Measurements from ENCODE around the gene KRT6A. TPM values are rescaled to one million over a fixed set of nuclear protein-coding genes. Genes with fewer than 3 reads are reported as not detected.

Gene KRT6A
- total and polyA plus RNA-seq, 10 donors, result 0.42 to 0.83 (median 0.45) TPM; not detected in 7

DNA sequence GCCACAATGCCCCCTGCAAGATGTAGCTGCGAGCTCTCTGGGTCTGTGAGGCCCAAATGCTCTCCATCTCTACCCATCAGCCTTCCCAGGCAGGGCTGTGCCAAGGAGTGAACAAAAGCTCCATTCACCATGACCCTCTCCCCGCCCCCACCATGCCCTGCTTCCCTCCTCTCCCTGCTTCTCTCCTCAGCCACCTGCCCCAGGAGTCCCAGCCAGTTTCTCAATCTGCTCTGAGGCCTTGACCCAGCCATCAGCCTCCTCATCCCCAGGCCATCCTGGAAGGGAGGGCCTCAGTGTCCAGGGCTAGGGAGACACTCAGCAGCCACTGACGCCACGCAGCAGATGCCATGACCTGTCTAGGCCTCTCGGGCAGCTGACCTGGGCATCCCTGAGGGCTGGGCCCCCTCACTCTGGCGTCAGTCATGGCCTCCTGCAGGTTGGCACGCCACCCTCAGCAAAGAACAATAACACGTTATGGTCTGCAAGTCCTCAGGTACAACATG lies 35.6 kb upstream of the KRT6A start:
- H3K4me3 ChIP-seq, result no peak overlapping the region
- intact Hi-C loops (cut with DNase I; ENCODE audit: low total_unique reads), result no loop called here
- no peaks in the 10 kb centered on the region for H3K9me3 ChIP-seq
- H3K4me1 ChIP-seq, result peaks cover 0 to 12% (median 0%) of the 10 kb centered on the region in 6 donors
- TF ChIP-seq, protein P1, sequence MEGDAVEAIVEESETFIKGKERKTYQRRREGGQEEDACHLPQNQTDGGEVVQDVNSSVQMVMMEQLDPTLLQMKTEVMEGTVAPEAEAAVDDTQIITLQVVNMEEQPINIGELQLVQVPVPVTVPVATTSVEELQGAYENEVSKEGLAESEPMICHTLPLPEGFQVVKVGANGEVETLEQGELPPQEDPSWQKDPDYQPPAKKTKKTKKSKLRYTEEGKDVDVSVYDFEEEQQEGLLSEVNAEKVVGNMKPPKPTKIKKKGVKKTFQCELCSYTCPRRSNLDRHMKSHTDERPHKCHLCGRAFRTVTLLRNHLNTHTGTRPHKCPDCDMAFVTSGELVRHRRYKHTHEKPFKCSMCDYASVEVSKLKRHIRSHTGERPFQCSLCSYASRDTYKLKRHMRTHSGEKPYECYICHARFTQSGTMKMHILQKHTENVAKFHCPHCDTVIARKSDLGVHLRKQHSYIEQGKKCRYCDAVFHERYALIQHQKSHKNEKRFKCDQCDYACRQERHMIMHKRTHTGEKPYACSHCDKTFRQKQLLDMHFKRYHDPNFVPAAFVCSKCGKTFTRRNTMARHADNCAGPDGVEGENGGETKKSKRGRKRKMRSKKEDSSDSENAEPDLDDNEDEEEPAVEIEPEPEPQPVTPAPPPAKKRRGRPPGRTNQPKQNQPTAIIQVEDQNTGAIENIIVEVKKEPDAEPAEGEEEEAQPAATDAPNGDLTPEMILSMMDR (IDR thresholded peaks at IDR 0.05 in 8 of 11, conservative IDR thresholded peaks at IDR 0.05 in 3 of 11), result no peak
- TF ChIP-seq POLR2A (IDR thresholded peaks at IDR 0.05) (no peak), POLR2AphosphoS5 (IDR thresholded peaks at IDR 0.05) (no peak)
- WGBS, 5 donors, result 79 to 92% (median 85%) methylated on average over 8 of the region's 8 CpGs
- no peak for DNase-seq
- H3K27me3 ChIP-seq (replicated peaks in 1 of 7), result peaks cover 0 to 2% (median 0%) of the 10 kb centered on the region in 7 donors
- H3K27ac ChIP-seq, result no peak overlapping the region
- H3K36me3 ChIP-seq, result no peaks in the 10 kb centered on the region

DNA sequence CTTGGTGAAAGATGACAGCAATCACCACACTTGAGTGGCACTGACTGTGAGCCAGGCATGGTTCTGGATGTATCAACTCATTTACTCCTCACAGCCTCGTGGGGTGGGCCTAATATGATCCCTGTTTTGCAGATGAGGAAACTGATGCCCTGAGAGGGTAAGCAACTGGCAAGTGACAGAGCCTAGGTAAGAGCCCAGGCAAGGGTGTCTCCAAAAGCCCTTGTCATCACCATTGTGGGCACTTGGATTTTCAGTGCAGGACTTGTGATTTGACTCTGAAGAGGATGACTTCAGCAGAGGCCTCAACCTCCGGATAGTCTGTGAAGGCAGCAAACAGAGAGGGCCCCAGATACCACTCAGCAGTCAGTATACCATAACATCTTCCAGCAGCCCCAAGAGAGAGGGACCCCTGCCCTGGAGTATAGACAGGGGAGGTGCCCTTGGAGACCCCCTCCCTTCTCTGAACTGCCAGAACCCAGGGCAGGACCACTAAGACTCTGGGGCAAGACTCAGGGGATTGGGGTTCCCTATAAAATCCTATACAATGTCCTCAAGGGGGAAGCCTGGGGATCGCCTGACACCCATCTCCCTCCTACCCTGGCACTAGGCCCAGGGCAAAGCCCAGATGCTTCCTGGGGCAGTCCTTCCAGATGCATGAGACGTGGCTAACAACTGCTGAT lies 34.2 kb upstream of the KRT6A start:
- intact Hi-C loops (cut with DNase I; ENCODE audit: low total_unique reads), result no loop called here
- H3K27ac ChIP-seq, result no peak overlapping the region
- TF ChIP-seq, protein P1 (IDR thresholded peaks at IDR 0.05 in 8 of 11, conservative IDR thresholded peaks at IDR 0.05 in 3 of 11), result no peak
- TF ChIP-seq POLR2A (IDR thresholded peaks at IDR 0.05), result no peak
- no peak for TF ChIP-seq POLR2AphosphoS5 (IDR thresholded peaks at IDR 0.05)
- 40 to 71% (median 62%) methylated on average over 4 of the region's 4 CpGs for WGBS, 5 donors
- H3K36me3 ChIP-seq, result no peaks in the 10 kb centered on the region
- H3K4me3 ChIP-seq, result no peak overlapping the region
- H3K27me3 ChIP-seq (replicated peaks in 1 of 7), result peaks cover 0 to 10% (median 0%) of the 10 kb centered on the region in 7 donors
- DNase-seq, result no peak
- H3K4me1 ChIP-seq, result peaks cover 0 to 6% (median 0%) of the 10 kb centered on the region in 6 donors
- no peaks in the 10 kb centered on the region for H3K9me3 ChIP-seq

DNA sequence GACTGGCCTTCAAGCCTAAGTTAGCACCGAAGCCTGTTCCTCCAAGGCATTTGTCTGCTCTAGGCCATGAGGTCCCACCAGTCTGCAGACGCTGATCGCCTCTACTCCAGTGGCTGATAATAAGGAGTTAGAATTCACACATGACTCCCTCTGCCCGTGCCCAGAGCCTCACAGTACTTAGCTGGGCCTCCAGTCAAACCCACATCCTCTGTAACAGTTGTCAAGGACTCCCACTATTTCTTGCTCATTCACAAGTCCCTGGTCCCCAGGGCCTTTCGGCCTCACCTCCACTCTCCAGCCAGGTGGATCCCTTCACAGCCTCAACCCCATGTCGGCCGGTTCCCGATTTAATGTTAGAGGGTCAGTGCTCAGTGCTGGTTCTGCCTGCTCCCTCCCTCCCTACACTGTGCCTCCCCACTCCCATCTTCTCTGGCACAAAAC lies 33.5 kb upstream of the KRT6A start:
- TF ChIP-seq POLR2AphosphoS5 (IDR thresholded peaks at IDR 0.05) (no peak), POLR2A (IDR thresholded peaks at IDR 0.05) (no peak)
- TF ChIP-seq, protein P1 (IDR thresholded peaks at IDR 0.05 in 8 of 11, conservative IDR thresholded peaks at IDR 0.05 in 3 of 11), result no peak
- H3K27ac ChIP-seq, result no peak overlapping the region
- DNase-seq, result no peak
- intact Hi-C loops (cut with DNase I; ENCODE audit: low total_unique reads), result no loop called here
- no peaks in the 10 kb centered on the region for H3K9me3 ChIP-seq
- 73 to 85% (median 74%) methylated on average over 8 of the region's 8 CpGs for WGBS, 5 donors
- H3K4me3 ChIP-seq, result no peak overlapping the region
- H3K27me3 ChIP-seq (replicated peaks in 1 of 7), result peaks cover 0 to 10% (median 0%) of the 10 kb centered on the region in 7 donors
- no peaks in the 10 kb centered on the region for H3K4me1 ChIP-seq
- no peaks in the 10 kb centered on the region for H3K36me3 ChIP-seq

DNA sequence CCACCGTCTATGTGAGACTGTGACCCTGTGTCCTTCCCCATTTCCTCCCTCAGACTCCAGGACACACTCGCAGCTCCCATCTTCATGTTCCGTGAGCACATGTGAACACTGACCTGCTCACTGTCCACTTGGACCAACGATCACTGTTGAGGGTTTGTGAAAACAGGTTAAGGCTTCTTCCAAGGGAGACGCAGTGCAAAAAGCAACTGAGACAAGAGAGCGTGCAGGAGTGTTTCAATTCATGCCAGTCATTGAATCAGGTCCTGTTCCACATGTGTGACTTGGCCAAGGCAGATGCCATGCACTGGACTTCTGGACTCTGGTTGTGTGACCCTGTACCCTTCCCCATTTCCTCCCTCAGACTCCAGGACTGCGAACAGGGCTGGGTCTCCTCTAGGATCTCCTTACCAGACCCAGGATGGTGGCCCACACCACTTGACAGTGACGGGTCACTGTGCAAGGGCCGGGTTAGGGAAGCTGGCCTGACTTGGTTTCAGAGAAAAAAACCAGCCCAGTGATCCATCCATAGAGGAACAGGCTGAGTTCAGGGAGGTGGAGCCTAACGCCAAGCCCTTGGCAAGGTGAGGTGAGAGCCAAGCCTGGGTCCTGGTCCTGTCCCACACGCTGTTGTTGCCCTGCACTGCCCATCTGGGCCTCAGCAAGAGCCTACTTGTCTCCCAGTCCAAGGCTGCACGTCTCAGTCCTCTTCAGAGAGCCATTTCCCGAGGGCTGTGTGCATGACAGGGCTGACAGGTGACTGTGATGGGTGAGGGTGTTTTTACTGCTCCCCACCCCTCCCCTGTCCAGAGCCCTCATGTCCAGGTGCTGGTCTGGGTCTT lies 32.8 kb upstream of the KRT6A start:
- Histone ChIP-seq H3K4me1 (no peaks in the 10 kb centered on the region), H3K36me3 (no peaks in the 10 kb centered on the region), H3K27me3 (replicated peaks in 1 of 7) (peaks cover 0 to 10% (median 0%) of the 10 kb centered on the region in 7 donors), H3K27ac (no peak overlapping the region), H3K9me3 (no peaks in the 10 kb centered on the region), H3K4me3 (no peak overlapping the region)
- intact Hi-C loops (cut with DNase I; ENCODE audit: low total_unique reads), result no loop called here
- DNase-seq, result no peak
- TF ChIP-seq, protein P1 (IDR thresholded peaks at IDR 0.05 in 8 of 11, conservative IDR thresholded peaks at IDR 0.05 in 3 of 11), result no peak
- TF ChIP-seq POLR2AphosphoS5 (IDR thresholded peaks at IDR 0.05) (no peak), POLR2A (IDR thresholded peaks at IDR 0.05) (no peak)
- 76 to 90% (median 79%) methylated on average over 11 to 13 of the region's 13 CpGs for WGBS, 5 donors
